PFSK-1 (cell line): Measurements from ENCODE around the gene SMAD1.

ENCODE experiments used
- POLR2AphosphoS5 ChIP-seq: IDR thresholded peaks from 2 replicates; pipeline ENCODE4 v1.6.1; 2012; ENCODE audit warnings: low read depth, mild to moderate bottlenecking, control low read depth, low read length, moderate library complexity
- TAF1 ChIP-seq: IDR thresholded peaks from 2 replicates; pipeline ENCODE4 v1.6.1; 2012; ENCODE audit warnings: low read length, control low read depth, borderline replicate concordance; ENCODE audit not compliant: insufficient read depth
- TF ChIP-seq, protein P1 (sequence below), 2 experiments: IDR thresholded peaks; 2 replicates each; pipeline versions ENCODE4 v1.6.1 to v1.8.0; 2011 to 2012; ENCODE audit warnings: low read depth in 2 of 2, low read length in 2 of 2, control low read depth in 1 of 2, inconsistent platforms in 1 of 2, mild to moderate bottlenecking in 1 of 2, moderate library complexity in 1 of 2; ENCODE audit not compliant: insufficient read depth in 1 of 2

DNA sequence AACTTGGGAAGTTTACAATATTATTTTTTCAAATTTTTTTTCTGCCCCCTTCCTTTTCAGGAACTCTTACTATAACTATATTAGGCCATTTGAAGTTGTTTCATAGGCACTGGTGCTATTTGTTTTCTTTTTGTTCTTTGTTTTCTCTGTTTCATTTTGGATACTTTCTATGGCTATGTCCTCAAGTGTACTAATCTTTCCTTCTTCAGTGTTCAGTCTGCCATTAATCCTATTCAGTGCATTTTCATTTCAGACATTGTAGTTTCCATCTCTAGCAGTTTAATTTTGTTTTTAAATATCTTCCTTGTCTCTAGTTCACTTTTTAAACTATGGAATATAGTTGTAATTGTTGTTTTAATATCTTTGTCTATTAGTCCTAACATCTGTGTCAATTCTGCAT, 48.0 kb upstream of the SMAD1 start:
- no peak for TF ChIP-seq TAF1
- no peak for TF ChIP-seq POLR2AphosphoS5
- TF ChIP-seq, protein P1, sequence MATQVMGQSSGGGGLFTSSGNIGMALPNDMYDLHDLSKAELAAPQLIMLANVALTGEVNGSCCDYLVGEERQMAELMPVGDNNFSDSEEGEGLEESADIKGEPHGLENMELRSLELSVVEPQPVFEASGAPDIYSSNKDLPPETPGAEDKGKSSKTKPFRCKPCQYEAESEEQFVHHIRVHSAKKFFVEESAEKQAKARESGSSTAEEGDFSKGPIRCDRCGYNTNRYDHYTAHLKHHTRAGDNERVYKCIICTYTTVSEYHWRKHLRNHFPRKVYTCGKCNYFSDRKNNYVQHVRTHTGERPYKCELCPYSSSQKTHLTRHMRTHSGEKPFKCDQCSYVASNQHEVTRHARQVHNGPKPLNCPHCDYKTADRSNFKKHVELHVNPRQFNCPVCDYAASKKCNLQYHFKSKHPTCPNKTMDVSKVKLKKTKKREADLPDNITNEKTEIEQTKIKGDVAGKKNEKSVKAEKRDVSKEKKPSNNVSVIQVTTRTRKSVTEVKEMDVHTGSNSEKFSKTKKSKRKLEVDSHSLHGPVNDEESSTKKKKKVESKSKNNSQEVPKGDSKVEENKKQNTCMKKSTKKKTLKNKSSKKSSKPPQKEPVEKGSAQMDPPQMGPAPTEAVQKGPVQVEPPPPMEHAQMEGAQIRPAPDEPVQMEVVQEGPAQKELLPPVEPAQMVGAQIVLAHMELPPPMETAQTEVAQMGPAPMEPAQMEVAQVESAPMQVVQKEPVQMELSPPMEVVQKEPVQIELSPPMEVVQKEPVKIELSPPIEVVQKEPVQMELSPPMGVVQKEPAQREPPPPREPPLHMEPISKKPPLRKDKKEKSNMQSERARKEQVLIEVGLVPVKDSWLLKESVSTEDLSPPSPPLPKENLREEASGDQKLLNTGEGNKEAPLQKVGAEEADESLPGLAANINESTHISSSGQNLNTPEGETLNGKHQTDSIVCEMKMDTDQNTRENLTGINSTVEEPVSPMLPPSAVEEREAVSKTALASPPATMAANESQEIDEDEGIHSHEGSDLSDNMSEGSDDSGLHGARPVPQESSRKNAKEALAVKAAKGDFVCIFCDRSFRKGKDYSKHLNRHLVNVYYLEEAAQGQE (IDR thresholded peaks at IDR 0.05; ENCODE audit: insufficient read depth in 1 of 2, low read depth in 2 of 2, low read length in 2 of 2) = no peak
